H1 (cell line): ENCODE measurements around the gene CRTC1. TPM values are rescaled to one million over a fixed set of nuclear protein-coding genes. Genes with fewer than 3 reads are reported as not detected.

ENCODE experiments used
- CTCF ChIA-PET: fragments of 300-600 bp; sonication (Branson Sonifier 250); formaldehyde crosslinking; loops from one replicate; lab custom pipeline; 2021; ENCODE audit not compliant: partially characterized antibody; lab: Charles Lee
- POLR2A ChIA-PET: fragments of 300-600 bp; sonication (Branson Sonifier 250); formaldehyde crosslinking; loops from one replicate; lab custom pipeline; 2021; ENCODE audit warnings: inconsistent platforms; ENCODE audit not compliant: partially characterized antibody; lab: Charles Lee
- DNase-seq, 2 experiments: peaks; one replicate each; pipeline versions ENCODE4 v3.0.0 to v3.0.0-alpha.2; 2010 to 2022; ENCODE audit warnings: low spot score in 2 of 2, low read depth in 1 of 2, mixed read lengths in 1 of 2
- FAIRE-seq: peaks from 2 replicates; lab custom pipeline; 2011; peaks lifted over from hg19 to GRCh38; lab: Jason Lieb, UNC
- H2AFZ ChIP-seq: 2 replicates; pipeline ENCODE4 v1.8.1; 2012; ENCODE audit warnings: low read length, inconsistent platforms
- H2AK5ac ChIP-seq: 2 replicates; pipeline ENCODE4 v1.6.1; 2013; ENCODE audit warnings: low read depth, low read length
- H2BK120ac ChIP-seq: replicated peaks from 2 replicates; pipeline ENCODE3; 2013; ENCODE audit warnings: low read depth, low read length, inconsistent platforms
- H2BK12ac ChIP-seq: 2 replicates; pipeline ENCODE4 v1.6.1; 2013; ENCODE audit warnings: low read depth, low read length
- H2BK15ac ChIP-seq: 2 replicates; pipeline ENCODE4 v1.6.1; 2013; ENCODE audit warnings: low read length
- H2BK20ac ChIP-seq: 2 replicates; pipeline ENCODE4 v1.6.1; 2013; ENCODE audit warnings: low read length
- H2BK5ac ChIP-seq: 2 replicates; pipeline ENCODE4 v1.6.1; 2013; ENCODE audit warnings: low read depth, low read length
- H3K14ac ChIP-seq: 2 replicates; pipeline ENCODE4 v1.6.1; 2013; ENCODE audit warnings: inconsistent platforms; ENCODE audit not compliant: insufficient read length
- H3K18ac ChIP-seq: 2 replicates; pipeline ENCODE4 v1.6.1; 2013; ENCODE audit warnings: low read length; ENCODE audit errors: extremely low read depth
- H3K23ac ChIP-seq: 2 replicates; pipeline ENCODE4 v1.6.1; 2013; ENCODE audit warnings: inconsistent platforms; ENCODE audit not compliant: insufficient read length
- H3K23me2 ChIP-seq: 2 replicates; pipeline ENCODE4 v1.6.1; 2013; ENCODE audit warnings: low read depth, low read length
- H3K27ac ChIP-seq: 2 replicates; pipeline ENCODE4 v1.6.1; 2011; ENCODE audit warnings: low read depth, low read length, inconsistent platforms
- H3K27me3 ChIP-seq, 4 experiments: replicated peaks in 1 of 4; 1 replicate in 1 of 4; 2 replicates in 3 of 4; pipeline versions ENCODE4 v1.6.1 to v1.8.1; 2011 to 2013; ENCODE audit warnings: low read length in 3 of 4, mild to moderate bottlenecking in 3 of 4, inconsistent platforms in 2 of 4, mixed read lengths in 2 of 4, moderate library complexity in 1 of 4; ENCODE audit not compliant: control insufficient read depth in 3 of 4, insufficient read depth in 3 of 4; ENCODE audit errors: extremely low read depth in 1 of 4
- H3K36me3 ChIP-seq, 4 experiments: 2 replicates each; pipeline versions ENCODE4 v1.6.1 to v1.8.1; 2011 to 2013; ENCODE audit warnings: mild to moderate bottlenecking in 4 of 4, low read length in 3 of 4, moderate library complexity in 2 of 4, control low read depth in 1 of 4, inconsistent platforms in 1 of 4; ENCODE audit not compliant: insufficient read depth in 4 of 4, control insufficient read depth in 2 of 4
- H3K4ac ChIP-seq: replicated peaks from 2 replicates; pipeline ENCODE3; 2013; ENCODE audit warnings: low read length, low read depth, mixed read lengths, inconsistent platforms; ENCODE audit not compliant: insufficient read length
- H3K4me1 ChIP-seq, 4 experiments: replicated peaks in 1 of 4; 1 replicate in 1 of 4; 2 replicates in 3 of 4; pipeline versions ENCODE4 v1.6.1 to v1.8.1; 2011 to 2013; ENCODE audit warnings: low read length in 3 of 4, inconsistent platforms in 2 of 4, mixed read lengths in 1 of 4; ENCODE audit not compliant: insufficient read depth in 4 of 4, control insufficient read depth in 3 of 4
- H3K4me2 ChIP-seq, 2 experiments: 2 replicates each; pipeline versions ENCODE4 v1.6.1 to v1.8.1; 2011 to 2013; ENCODE audit warnings: low read depth in 2 of 2, low read length in 2 of 2, control low read depth in 1 of 2, inconsistent platforms in 1 of 2, mild to moderate bottlenecking in 1 of 2; ENCODE audit not compliant: insufficient read depth in 1 of 2
- H3K4me3 ChIP-seq, 4 experiments: fragments of 200-600, 300-600 bp in 1 of 4; sonication (generic), shearing (Covaris generic), sonication (Bioruptor Twin) in 1 of 4; 2 replicates each; pipeline versions ENCODE4 v1.5.1 to v1.8.1; 2011 to 2016; ENCODE audit warnings: low read length in 4 of 4, low read depth in 3 of 4, control low read depth in 2 of 4, inconsistent platforms in 2 of 4, mild to moderate bottlenecking in 2 of 4, mixed read lengths in 1 of 4, moderate library complexity in 1 of 4; ENCODE audit not compliant: insufficient read depth in 2 of 4; ENCODE audit errors: extremely low read depth in 1 of 4
- H3K56ac ChIP-seq: replicated peaks from 2 replicates; pipeline ENCODE3; 2013; ENCODE audit warnings: low read depth, mild to moderate bottlenecking, mixed read lengths, low read length, inconsistent platforms; ENCODE audit not compliant: insufficient read length
- H3K79me1 ChIP-seq: 2 replicates; pipeline ENCODE4 v1.6.1; 2013; ENCODE audit warnings: low read depth, low read length, control low read depth
- H3K79me2 ChIP-seq, 2 experiments: 2 replicates each; pipeline versions ENCODE4 v1.6.1 to v1.8.1; 2012 to 2013; ENCODE audit warnings: low read length in 2 of 2, mild to moderate bottlenecking in 2 of 2, inconsistent platforms in 1 of 2; ENCODE audit not compliant: insufficient read depth in 2 of 2, control insufficient read depth in 1 of 2
- H3K9ac ChIP-seq, 4 experiments: replicated peaks in 1 of 4; 1 replicate in 1 of 4; 2 replicates in 3 of 4; pipeline versions ENCODE4 v1.6.1 to v1.8.1; 2011 to 2013; ENCODE audit warnings: low read depth in 3 of 4, low read length in 3 of 4, control low read depth in 2 of 4, mild to moderate bottlenecking in 2 of 4, moderate library complexity in 2 of 4, inconsistent platforms in 1 of 4; ENCODE audit errors: extremely low read depth in 1 of 4
- H3K9me3 ChIP-seq, 2 experiments: 2 replicates each; pipeline versions ENCODE4 v1.6.1 to v1.8.1; 2012 to 2013; ENCODE audit warnings: mild to moderate bottlenecking in 2 of 2, moderate library complexity in 2 of 2, control low read depth in 1 of 2, inconsistent platforms in 1 of 2, low read depth in 1 of 2, low read length in 1 of 2, mixed read lengths in 1 of 2; ENCODE audit not compliant: insufficient read depth in 2 of 2
- H4K20me1 ChIP-seq, 2 experiments: replicated peaks in 1 of 2; 2 replicates each; pipeline versions ENCODE3 to v1.8.1; 2011 to 2013; ENCODE audit warnings: inconsistent platforms in 2 of 2, low read length in 2 of 2, mild to moderate bottlenecking in 1 of 2; ENCODE audit not compliant: insufficient read depth in 2 of 2, control insufficient read depth in 1 of 2
- H4K5ac ChIP-seq: 2 replicates; pipeline ENCODE4 v1.6.1; 2013; ENCODE audit warnings: low read length, low read depth, mixed read lengths, inconsistent platforms; ENCODE audit not compliant: insufficient read length
- H4K8ac ChIP-seq: 2 replicates; pipeline ENCODE4 v1.8.0; 2013; ENCODE audit warnings: mild to moderate bottlenecking, moderate library complexity, low read length, inconsistent platforms; ENCODE audit not compliant: insufficient read depth; ENCODE audit errors: extremely low read depth
- H4K91ac ChIP-seq: replicated peaks from 2 replicates; pipeline ENCODE3; 2013; ENCODE audit warnings: low read length, mixed read lengths, inconsistent platforms; ENCODE audit not compliant: insufficient read length
- HDAC2 ChIP-seq, 2 experiments: fragments of 300-600 bp in 1 of 2; sonication (generic) in 1 of 2; IDR thresholded peaks; 2 replicates each; pipeline ENCODE4 v1.6.1; 2011 to 2012; ENCODE audit warnings: low read depth in 2 of 2, low read length in 2 of 2, mild to moderate bottlenecking in 2 of 2, moderate library complexity in 2 of 2, borderline replicate concordance in 1 of 2, inconsistent platforms in 1 of 2
- NANOG ChIP-seq: IDR thresholded peaks from 2 replicates; pipeline ENCODE4 v1.6.1; 2011; ENCODE audit warnings: low read length, low read depth, mild to moderate bottlenecking, inconsistent platforms; ENCODE audit not compliant: insufficient read depth, poor library complexity, severe bottlenecking
- RAD21 ChIP-seq, 2 experiments: IDR thresholded peaks in 1 of 2; conservative IDR thresholded peaks in 1 of 2; 2 replicates each; pipeline ENCODE4 v1.6.1; 2011; ENCODE audit warnings: low read depth in 2 of 2, low read length in 2 of 2, improper control_type of control experiment in 1 of 2, inconsistent platforms in 1 of 2, mild to moderate bottlenecking in 1 of 2, moderate library complexity in 1 of 2
- SAP30 ChIP-seq: fragments of 300-600 bp; sonication (generic); IDR thresholded peaks from 2 replicates; pipeline ENCODE4 v1.7.1; 2012; ENCODE audit warnings: low read length, moderate library complexity, mild to moderate bottlenecking, inconsistent platforms; ENCODE audit not compliant: insufficient read depth, insufficient replicate concordance
- SUZ12 ChIP-seq: fragments of 200-600 bp; sonication (generic); IDR thresholded peaks from 2 replicates; pipeline ENCODE4 v1.6.1; 2012; ENCODE audit warnings: mild to moderate bottlenecking, inconsistent platforms, low read length, moderate library complexity, mixed read lengths
- TAF1 ChIP-seq: IDR thresholded peaks from 2 replicates; pipeline ENCODE4 v1.6.1; 2011; ENCODE audit warnings: mild to moderate bottlenecking, low read depth, low read length
- TAF7 ChIP-seq: optimal IDR thresholded peaks from 2 replicates; pipeline ENCODE3; 2011; ENCODE audit warnings: low read depth, mild to moderate bottlenecking, inconsistent platforms, low read length, moderate library complexity, borderline replicate concordance
- YY1 ChIP-seq: IDR thresholded peaks from 2 replicates; pipeline ENCODE4 v1.6.1; 2011; ENCODE audit warnings: low read depth, mild to moderate bottlenecking, low read length
- WGBS, 2 experiments: shearing (Covaris generic) in 1 of 2; methylation state at CpG; one replicate each; pipeline versions ENCODE4 v1.1.6 to v1.1.7; 2013 to 2015; ENCODE audit warnings: low lambda C conversion rate in 2 of 2, mixed read lengths in 2 of 2, inconsistent platforms in 1 of 2, low coverage in 1 of 2, missing lambda C conversion rate in 1 of 2; ENCODE audit not compliant: insufficient replicate concordance in 2 of 2, insufficient coverage in 1 of 2, insufficient read length in 1 of 2; ENCODE audit errors: extremely low coverage in 1 of 2, missing lambda C conversion rate in 1 of 2; 5-methylcytosine and 5-hydroxymethylcytosine counted together
- polyA plus RNA-seq, 7 experiments: library from polyadenylated mRNA; depleted of rRNA in 3 of 7; stranded (reverse) in 5 of 7; unstranded in 2 of 7; fragments of >200 nt in 5 of 7; fragments of 200-250 nt in 2 of 7; gene quantifications; 1 replicate in 5 of 7; 2 replicates in 1 of 7; 4 replicates in 1 of 7; pipeline versions ENCODE4 v1.2.1 to v1.2.3, GENCODE V29; 2011 to 2013; ENCODE audit warnings: missing spikeins in 2 of 7, mixed read lengths in 2 of 7
- total RNA-seq: library from RNA; stranded (reverse); fragmentation: NEBNext Ultra II Directional; extraction: Animal tissue kit (Norgen Biotek cat#: 25700); gene quantifications from 2 replicates; pipeline ENCODE4 v1.2.1, GENCODE V29; 2021

The CRTC1 gene
- total and polyA plus RNA-seq, 2 of the 8 experiments (the other 6 are each of a cell fraction or from before 2014, with no cell fraction given): 2.9 to 8.5 TPM

DNA sequence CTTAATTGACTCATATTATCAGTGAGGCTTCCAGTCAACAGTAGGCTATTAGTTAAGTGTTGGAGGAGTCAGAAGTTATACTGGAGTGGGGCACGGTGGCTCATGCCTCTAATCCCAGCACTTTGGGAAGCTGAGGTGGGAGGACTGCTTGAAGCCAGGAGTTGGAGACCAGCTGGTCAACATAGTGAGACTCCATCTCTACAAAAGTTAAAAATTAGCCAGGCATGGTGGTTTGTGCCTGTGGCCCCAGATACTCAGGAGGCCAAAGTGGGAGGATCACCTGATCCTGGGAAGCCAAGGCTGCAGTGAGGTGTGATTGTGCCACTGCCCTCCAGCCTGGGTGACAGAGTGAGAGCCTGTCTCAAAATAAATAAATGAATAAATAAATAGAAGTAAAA lies 54.5 kb downstream of the CRTC1 start:
- Histone ChIP-seq H2AFZ (no peak overlapping the region), H2AK5ac (no peak overlapping the region), H3K23me2 (no peaks in the 10 kb centered on the region), H3K27ac (no peak overlapping the region), H3K36me3 (no peaks in the 10 kb centered on the region), H3K4me2 (no peak overlapping the region), H2BK120ac (no peak overlapping the region), H2BK20ac (no peak overlapping the region), H2BK12ac (no peak overlapping the region), H4K8ac (no peak overlapping the region), H3K4ac (no peak overlapping the region), H3K56ac (no peak overlapping the region), H4K5ac (no peak overlapping the region), H3K79me2 (no peaks in the 10 kb centered on the region), H2BK15ac (no peak overlapping the region), H3K27me3 (no peaks in the 10 kb centered on the region), H4K20me1 (peaks cover under 1 to 10% of the 10 kb centered on the region in 2 experiments), H3K18ac (no peak overlapping the region), H2BK5ac (no peak overlapping the region), H3K4me3 (no peak overlapping the region), H4K91ac (no peak overlapping the region), H3K23ac (no peak overlapping the region), H3K79me1 (peaks cover 2% of the 10 kb centered on the region; the same call in 1 of the 2 replicates), H3K14ac (no peak overlapping the region), H3K9me3 (no peaks in the 10 kb centered on the region), H3K9ac (no peak overlapping the region), H3K4me1 (peaks cover 0 to 3% (median 0%) of the 10 kb centered on the region in 4 experiments; a peak in 1 of 7 replicates)
- ChIA-PET CTCF (interaction anchor here (0.9 to 1.8 kb wide), 8 partner anchors 12 to 218 kb away, joined by 3 to 6 read pairs (median 3); no protein-coding TSS in a partner anchor), POLR2A (interaction anchor here (1.6 kb wide), 2 partner anchors 24 to 45 kb away, joined by 3 to 6 read pairs; no protein-coding TSS in a partner anchor)
- no peak for DNase-seq
- FAIRE-seq: no peak
- 93% methylated on average over 1 of the region's 1 CpG; no CpG with 5 or more reads in 1 of the 2 experiments for WGBS, 2 experiments
- no peak for TF ChIP-seq NANOG
- TF ChIP-seq TAF7: no peak
- no peak for TF ChIP-seq SAP30
- TF ChIP-seq SUZ12: no peak
- no peak for TF ChIP-seq YY1
- no peak for TF ChIP-seq HDAC2 (IDR thresholded peaks at IDR 0.05; ENCODE audit: borderline replicate concordance in 1 of 2, low read depth in 2 of 2, low read length in 2 of 2)
- no peak for TF ChIP-seq RAD21 (IDR thresholded peaks at IDR 0.05 in 1 of 2, conservative IDR thresholded peaks at IDR 0.05 in 1 of 2; ENCODE audit: low read depth in 2 of 2, low read length in 2 of 2)
- no peak for TF ChIP-seq TAF1
